CD1c-positive myeloid dendritic cell (primary cell): Measurements from ENCODE around the gene ASL.
"Not testable (repeated sequence)": the region's sequence is repeated elsewhere in the genome, so short reads cannot be mapped to it uniquely, and the experiment has no call there.

Experiments used
- DNase-seq: peaks from one replicate; pipeline ENCODE4 v3.0.0-alpha.2; 2016; ENCODE audit errors: extremely low spot score

The ASL gene

DNA sequence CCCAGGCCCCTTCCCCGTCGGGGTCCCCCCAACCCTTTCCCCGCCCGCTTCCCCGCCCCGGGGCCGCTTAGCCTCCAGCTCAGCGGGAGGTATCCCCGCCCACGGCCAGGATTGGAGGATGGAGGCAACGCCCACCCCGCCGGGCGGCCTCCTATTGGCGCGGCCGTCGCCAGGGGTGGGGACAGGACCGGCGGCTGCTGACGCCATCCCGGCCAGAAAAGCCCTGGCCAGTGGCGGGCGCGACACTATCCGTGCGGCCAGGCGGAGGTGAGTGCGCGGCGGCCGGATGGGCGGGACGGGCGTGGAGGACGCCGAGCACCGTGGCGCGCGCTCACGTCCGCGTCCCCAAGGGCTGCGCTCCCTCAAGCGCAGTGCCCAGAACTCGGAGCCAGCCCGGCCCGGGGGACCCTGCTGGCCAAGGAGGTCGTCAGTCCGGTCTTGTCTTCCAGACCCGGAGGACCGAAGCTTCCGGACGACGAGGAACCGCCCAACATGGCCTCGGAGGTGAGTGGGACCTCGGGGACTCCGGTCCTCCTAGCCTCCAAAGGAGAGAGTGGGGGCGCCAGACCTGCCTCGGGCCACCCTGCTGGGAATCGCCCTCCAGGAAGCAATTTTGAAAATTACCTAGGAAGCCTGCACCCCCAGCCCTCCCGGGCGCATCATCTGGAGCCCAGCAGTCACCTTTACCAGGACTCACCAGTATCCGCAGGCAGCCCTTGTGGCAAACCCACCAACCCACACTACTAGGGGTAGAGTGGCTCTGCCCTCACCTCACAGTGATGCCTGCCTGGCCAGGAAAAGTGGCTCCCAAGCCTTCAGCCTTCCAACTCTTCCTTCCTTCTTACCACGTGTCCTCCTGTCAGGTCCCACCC lies at the start of gene ASL:
ASL (plus strand) TSS at position 230 of the 872 bp plus-strand sequence; CDS start at position 493, 263 bp downstream.
- peak; percentile 98 for DNase-seq

DNA sequence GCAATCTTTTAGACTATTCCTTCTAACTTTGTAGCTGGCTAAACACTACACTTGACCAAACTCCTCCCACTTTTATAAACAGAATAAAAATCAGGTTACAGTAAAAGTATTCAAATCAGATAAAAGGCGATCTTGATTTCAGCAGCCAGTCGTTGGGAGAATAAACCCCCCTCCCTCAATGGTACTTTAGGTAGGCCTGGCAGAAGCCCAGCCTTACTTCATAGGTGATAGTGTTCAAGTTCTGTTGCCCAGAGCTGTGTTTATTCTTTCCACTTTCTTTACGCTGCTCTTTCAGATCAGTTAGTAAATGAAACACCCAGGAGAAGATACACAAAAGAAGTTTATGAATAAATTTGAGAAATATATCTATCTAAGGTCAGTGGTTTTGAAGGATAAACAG lies 47.3 kb upstream of the ASL start:
- not testable (repeated sequence) for DNase-seq

DNA sequence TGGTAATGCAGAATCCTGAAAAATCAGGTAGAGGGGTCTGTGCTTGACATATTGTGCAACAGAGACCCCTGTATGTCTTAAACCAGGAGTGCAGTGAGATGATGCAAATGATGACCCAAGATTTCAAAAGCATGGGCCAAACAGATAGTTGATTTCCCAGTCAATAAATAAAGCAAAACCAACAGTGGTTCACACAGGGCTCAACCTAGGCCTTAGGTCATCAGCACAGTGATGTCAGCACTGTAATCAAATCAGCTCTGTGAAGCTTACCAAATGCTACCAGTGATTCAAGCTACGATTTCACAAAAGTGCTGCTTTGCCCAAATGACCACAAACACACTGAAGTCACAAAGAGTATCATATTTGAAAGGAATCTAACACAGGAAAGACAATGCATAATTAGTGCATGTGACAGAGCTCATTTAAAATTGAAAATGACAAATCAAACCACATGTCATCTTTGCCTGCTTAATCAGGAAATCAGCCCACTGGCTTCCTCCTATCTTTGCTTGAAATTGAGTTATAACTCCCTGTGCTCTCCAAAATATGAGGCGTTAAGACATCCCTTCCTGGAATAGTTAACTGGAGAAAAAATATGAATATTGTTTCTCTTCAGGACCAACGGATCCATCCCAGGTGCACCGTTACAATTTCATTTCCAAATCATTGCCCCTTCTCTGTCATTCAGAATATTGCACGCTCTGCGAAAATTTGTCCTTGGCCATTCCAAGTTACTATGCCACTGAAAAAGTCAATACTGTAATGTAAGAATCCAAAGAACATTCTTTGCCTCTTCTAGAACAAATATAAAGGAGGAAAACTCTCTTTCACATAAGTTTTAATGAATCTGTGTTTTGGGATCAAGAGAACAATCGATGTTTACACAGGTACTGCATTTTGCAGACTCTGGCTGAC lies 41.9 kb upstream of the ASL start:
- DNase-seq, result no peak

DNA sequence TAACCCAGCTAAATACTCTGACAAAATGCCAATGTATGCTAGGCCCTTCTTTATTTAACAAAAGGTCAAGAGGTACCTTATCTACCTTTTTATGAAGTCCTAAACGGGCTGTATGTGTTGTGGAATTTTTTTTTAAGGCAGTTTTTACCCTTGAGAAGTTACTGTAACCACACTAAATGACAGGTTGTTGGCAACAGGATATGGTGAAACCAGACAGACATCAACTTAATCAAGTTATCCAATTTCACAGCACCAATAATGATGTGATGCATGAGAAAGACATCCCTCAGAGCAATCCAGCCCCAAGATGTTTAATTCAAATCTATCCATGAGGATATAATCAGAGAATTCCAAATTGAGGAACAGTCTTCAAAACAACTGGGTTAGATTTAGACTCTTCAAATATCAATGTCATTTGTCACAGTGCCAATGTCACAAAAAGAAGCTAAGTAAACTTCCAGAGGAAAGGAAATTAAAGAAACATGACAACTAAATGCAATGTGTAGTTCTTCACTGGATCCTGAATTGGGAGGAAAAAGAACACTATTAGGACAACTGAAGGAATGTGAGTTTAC lies 41.1 kb upstream of the ASL start:
- not testable (repeated sequence) for DNase-seq

DNA sequence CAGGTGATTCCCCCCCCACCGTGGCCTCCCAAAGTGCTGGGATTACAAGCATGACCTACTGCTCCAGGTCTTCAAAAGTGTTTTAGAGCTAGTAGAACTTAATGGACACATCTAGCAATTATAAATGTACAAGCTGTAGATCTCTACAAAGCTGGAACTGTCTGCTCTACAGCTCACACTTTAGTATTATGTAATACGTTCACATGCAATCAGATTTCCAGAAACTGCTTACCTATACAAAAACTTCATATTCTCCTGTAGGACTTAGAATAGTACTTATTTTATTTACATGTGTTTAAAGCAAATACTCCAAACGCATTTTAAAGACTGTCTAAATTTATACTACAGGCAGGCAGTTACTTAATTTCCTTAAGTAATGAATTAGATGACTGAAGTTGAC lies 39.2 kb upstream of the ASL start:
- no peak for DNase-seq

DNA sequence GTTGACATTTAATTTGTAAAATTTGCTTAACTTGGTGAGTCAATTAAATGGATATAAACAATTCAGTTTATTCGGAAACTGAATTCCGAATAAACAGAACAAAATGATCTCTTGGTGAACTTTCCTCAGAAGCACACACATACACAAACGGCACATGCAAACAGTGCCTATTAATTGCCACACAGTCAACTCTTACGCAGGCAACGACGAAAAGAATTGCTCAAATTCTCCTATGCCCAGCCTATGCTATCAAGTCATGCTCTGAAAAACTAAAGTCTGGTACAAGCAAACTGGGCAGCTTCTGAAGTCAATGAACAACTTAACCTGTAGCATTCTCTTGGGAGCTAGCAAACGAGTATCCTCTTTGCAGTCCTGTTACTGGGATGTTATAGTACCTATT lies 38.8 kb upstream of the ASL start:
- DNase-seq, result no peak

DNA sequence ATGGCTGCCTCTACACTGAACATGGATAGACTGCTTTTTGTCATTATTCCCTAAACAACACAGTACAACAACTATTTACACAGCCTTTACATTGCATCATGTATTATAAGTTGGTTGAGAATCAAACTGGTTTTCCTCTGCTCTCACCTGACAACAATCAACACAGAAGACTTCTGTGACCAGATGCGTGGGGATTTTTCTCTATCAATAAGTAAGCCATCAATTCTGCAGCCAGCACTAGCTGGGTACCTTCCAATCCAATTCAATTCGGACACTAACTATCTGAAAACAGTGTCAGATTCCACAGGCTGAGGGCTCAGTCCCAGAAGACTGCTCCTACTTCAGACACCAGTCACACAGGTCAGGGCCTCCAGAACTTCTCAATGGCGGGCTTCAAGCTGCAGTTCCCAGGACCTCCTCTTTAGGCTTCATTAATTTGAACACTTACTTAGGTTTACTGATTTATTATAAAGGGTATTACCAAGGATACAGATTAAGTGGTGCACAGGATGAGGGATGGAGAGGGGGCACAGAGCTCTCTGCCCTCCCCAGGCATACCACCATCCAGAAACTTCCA lies 36.4 kb upstream of the ASL start:
- no peak for DNase-seq

DNA sequence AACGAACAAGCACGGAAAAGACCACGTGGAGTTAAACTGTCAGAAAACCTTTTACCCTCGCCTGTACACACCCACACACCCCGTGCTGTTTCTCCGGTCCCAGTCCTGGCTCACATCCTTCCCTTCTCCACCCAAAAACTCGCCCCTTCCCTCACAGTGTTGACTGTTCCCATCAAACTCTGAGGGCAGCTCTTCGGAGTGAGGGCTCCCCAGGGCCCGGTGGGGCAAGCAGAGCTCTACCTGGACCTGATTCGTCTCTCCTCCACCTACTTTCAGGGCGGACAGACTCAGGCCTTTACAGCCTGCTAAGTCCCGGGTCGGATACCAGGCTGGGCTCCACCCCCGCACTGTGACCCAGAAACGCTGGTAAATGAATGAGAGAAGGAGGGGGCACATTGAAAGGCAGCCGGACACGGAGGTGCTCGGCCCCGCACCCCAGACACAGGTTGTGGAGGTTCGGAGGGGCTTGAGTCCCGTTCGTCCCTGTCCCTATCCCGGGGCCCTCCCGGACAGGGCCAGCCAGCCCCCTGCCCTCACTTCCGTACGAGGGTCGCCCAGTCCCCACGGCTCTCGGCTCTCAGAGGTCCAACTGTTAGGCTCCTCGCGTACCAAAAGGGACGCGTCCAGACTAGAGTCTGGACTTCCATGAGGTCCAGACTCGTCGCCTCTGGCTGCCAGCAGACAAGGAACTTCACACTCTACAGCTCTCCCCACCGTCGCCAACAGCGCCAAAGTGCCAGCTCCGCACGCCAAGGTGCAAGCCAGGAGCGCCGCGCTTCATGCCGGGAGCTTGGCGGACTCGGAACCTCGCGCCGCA lies 31.7 kb upstream of the ASL start:
- peak; percentile 70 for DNase-seq

DNA sequence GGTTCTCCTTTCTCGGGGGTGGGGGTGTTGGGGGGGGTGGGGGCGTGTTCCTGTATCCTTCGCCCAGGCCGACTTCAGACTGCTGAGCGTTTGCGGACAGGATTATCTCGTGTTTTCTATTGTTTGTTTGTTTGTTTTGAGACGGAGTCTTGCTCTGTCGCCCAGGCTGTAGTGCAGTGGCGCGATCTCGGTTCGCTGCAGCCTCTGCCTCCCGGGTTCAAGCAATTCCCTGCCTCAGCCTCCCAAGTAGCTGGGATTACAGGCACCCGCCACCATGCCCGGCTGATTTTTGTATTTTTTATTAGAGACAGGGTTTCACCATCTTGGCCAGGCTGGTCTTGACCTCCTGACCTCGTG lies 31.1 kb upstream of the ASL start:
- DNase-seq, result not testable (repeated sequence)

DNA sequence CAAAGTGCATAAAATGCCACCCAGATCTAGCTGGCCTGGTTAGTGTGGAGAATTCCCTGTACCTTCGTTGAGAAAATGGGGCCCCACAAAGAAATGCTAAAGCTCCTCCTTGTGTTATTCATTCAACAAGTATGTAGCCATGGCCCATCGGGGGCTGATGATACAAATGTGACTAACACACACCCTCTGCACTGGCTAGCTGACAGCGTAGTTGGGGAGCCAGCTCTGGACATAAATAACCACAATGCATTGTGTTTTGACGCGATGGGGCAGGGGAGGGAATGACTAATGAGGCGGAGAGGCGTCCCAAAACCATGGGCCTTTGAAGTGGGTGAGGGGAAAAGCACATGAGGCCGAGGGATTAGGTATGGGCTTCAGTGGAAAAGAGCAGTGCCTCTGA lies 28.2 kb upstream of the ASL start:
- DNase-seq, result no peak

DNA sequence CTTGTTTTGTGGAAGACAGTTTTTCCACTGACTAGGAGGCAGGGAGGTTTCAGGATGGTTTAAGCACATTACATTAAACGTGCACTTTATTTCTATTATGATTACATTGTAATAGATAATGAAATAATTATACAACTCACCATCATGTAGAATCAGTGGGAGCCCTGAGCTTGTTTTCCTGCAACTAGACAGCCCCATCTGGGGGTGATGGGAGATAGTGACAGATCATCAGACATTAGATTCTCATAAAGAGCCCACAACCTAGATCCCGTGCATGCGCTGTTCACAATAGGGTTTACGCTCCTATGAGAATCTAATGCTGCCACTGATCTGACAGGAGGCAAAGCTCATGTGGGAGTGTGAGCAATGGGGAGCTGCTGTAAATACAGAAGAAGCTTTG lies 25.7 kb upstream of the ASL start:
- not testable (repeated sequence) for DNase-seq

DNA sequence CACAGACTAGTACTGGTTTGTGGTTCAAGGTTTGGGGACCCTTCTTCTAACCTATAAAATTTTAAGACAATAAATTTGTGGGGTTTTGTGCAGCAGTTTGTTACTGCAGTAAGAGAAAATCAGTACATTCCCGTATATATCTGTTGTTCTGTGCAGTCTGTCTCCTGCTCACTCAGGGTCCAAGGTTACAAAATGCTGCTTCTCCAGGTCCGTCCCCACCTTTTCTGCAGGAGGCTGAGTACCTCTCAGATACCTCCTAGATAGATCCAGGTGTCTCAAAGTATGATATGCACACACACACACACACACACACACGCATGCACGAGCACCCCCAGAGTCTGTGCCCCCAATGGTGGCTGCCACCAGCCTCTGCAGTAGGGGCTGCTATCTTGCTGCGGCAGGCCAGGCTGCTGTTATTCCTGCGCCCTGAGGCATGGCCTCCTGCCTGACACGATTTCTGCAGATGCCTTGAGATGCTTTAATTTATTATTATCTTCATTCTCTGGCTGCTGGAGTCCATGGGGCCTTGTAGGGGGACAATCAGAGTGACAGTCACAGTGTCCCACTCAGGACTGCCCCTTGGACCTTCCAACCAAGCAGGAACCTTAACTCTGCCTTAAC lies 25.2 kb upstream of the ASL start:
- DNase-seq, result no peak

DNA sequence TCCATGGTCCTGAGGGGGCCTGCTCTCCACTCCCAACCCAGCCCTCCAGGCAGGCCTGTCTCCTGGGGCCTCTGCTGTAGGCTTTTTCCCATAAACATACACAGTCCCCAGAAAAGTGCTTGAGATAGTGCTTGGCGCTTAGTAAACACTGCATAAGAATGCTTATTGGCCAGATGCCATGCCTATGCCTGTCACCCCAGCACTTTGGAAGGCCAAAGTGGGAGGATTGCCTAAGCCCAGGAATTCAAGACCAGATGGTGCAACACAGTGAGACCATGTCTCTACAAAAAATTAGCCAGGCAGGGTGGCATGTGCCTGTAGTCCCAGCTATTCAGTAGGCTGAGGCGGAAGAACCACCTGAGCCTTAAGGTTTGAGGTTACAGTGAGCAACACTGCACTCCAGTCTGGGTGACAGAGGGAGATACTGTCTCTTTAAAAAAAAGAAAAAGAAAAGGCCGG lies 24.6 kb upstream of the ASL start:
- no peak for DNase-seq

DNA sequence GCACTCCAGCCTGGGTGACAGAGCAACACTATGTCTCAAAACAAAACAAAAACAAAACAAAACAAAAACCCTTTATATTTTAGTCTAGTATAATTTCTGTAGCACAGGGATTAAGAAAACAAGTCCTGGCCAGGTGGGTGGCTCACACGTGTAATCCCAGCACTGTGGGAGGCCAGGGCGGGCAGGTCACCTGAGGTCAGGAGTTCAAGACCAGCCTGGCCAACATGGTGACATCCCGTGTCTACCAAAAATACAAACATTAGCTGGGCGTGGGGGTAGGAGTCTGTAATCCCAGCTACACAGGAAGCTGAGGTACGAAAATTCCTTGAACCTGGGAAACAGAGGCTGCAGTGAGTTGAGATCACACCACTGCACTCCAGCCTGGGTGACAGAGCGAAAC lies 23.2 kb upstream of the ASL start:
- no peak for DNase-seq

DNA sequence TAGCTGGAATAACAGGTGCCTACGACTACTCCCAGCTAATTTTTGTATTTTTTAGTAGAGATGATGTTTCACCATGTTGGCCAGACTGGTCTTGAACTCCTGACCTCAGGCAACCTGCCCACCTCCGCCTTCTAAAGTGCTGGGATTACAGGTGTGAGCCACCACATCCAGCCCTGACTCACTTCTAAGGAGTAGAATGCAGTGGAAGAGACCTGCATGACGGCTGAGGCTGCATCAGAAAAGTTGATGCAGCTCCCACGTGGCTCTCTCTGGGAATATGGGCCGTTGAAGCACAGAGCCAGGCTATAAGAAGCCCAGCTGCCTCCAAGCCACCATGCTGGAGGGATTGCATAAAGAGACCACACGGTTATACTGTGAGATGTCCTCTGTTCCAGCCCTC lies 21.6 kb upstream of the ASL start:
- DNase-seq, result no peak

DNA sequence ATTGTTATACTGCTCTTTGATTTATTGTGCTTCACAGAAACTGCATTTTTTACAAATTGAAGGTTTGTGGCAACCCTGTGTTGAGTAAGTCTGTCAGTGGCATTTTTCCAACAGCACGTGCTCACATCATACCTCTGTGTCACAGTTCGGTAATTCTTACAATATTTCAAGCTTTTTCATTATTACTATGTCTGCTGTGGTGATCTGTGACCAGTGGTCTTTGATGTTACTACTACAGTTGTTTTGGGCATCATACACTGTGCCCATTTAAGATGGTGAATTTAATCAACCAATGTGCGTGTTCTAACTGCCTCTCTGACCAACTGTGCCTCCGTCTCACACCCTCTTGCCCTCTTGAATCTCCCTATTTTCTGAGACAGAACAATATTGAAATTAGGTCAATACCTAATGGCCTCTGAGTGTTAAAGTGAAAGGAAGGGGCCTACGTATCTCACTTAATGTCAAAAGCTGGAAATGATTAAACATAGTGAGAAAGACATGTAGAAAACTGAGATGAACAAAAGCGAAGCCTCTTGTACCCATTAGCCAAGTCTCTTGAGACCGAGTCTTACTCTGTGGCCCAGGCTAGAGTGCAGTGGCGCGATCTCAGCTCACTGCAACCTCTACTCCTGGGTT lies 20.2 kb upstream of the ASL start:
- DNase-seq, result no peak

DNA sequence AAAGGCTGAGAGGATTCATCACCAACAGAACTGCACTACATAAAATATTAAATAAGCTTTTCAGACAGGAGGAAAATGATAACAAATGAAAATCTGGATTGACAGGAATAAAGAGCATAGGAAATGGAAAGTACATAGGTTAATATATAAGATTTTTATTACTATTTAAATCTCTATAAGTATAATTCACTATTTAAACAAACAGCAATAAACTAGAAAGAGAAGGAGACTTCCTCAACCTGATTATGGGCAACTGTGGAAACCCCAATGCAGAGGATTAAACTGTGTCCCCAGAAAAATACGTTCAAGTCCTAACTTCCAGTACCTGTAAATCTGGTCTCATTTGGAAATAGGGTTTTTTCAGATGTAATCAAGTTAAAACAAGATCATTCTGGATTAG lies 14.8 kb upstream of the ASL start:
- DNase-seq, result no peak

DNA sequence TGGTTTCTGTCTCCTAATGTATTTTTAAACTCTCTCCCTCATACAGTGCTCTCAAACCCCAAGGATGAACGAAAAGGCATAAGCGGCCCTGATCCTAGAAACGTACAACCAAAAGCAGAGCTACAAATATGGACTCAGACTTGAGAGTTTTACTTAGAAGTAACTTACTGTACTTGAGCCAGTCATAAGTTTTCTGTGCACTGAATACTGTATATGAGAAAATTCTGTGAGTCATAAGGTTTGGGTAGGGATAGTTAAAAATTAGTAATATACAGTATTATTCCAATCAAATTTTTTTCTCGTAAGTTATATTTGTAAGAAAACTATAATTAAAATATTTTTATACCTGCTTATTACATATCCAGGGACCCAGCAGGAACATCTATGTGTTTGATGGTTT lies 5.9 kb upstream of the ASL start:
- DNase-seq, result no peak

DNA sequence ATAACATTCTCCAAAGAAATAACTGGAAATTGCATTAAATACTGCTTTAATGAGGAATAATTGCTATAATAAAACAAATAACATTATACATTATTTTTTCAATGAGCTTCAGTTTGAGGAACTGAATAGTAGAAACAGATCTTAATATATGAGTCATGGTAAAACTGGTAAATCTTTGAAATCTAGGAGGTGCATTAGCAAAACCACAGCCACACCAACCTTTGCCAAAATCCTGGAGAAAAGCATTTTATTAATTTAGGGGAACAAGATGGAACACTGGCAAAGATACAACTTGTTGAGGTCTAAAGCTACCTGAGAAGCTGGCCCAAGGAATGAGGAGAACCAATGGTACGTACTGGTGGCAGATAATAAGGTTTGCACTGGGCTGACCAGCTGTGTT lies 5.4 kb upstream of the ASL start:
- no peak for DNase-seq

DNA sequence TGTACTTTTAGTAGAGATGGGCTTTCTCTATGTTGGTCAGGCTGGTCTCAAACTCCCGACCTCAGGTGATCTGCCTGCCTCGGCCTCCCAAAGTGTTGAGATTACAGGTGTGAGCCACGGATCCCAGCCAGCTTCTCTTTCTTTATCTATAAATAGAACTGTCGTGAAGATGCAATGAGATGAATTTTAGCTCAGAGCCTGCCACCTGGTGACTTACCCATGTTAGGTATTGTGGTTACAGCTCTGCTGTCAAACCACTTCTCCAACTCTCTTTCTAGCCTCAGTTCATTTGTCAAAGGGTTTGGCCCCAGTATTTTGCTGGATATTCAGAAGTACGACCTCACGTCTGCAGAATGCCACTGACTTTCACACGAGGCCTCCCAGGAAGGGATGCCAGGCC lies 3.4 kb upstream of the ASL start:
- DNase-seq, result not testable (repeated sequence)
